GM23338 (cell line): ENCODE data around the gene TMEM222. TPM values are rescaled to one million over a fixed set of nuclear protein-coding genes. Genes with fewer than 3 reads are reported as not detected.

Source experiments
- ATAC-seq: fragments of 200-7000 bp; cut with Tn5 transposase; 3 replicates; pipeline ENCODE4 v1.9.1; 2020
- DNase-seq: peaks from one replicate; pipeline ENCODE4 v3.0.0-alpha.2; 2015; ENCODE audit warnings: low spot score
- H2AFZ ChIP-seq: fragments of 200-600 bp; sonication (generic); 2 replicates; pipeline ENCODE4 v1.8.0; 2016; ENCODE audit warnings: antibody characterized with exemption, mild to moderate bottlenecking, moderate library complexity
- H3F3A ChIP-seq: fragments of 200-600 bp; sonication (generic); replicated peaks from 2 replicates; pipeline ENCODE4 v1.8.0; 2017; ENCODE audit warnings: antibody characterized with exemption, mixed run types, low read depth
- H3K27ac ChIP-seq: fragments of 200-600 bp; sonication (generic); 2 replicates; pipeline ENCODE4 v1.6.1; 2016; ENCODE audit warnings: low read depth
- H3K27me3 ChIP-seq: fragments of 200-600 bp; sonication (generic); 2 replicates; pipeline ENCODE4 v1.8.0; 2016; ENCODE audit warnings: mild to moderate bottlenecking, mixed run types, moderate library complexity; ENCODE audit not compliant: insufficient read depth
- H3K36me3 ChIP-seq: fragments of 200-600 bp; sonication (generic); 2 replicates; pipeline ENCODE4 v1.8.0; 2016; ENCODE audit warnings: mild to moderate bottlenecking; ENCODE audit not compliant: insufficient read depth
- H3K4me1 ChIP-seq: fragments of 200-600 bp; sonication (generic); 2 replicates; pipeline ENCODE4 v1.8.0; 2016; ENCODE audit warnings: mild to moderate bottlenecking, moderate library complexity; ENCODE audit not compliant: insufficient read depth
- H3K4me2 ChIP-seq: fragments of 200-600 bp; sonication (generic); 2 replicates; pipeline ENCODE4 v1.7.1; 2017; ENCODE audit warnings: mixed run types
- H3K4me3 ChIP-seq: fragments of 200-600 bp; sonication (generic); 2 replicates; pipeline ENCODE4 v1.6.1; 2016; ENCODE audit warnings: mixed run types
- H3K79me2 ChIP-seq: fragments of 200-600 bp; sonication (generic); replicated peaks from 2 replicates; pipeline ENCODE4 v1.8.0; 2017; ENCODE audit warnings: mild to moderate bottlenecking; ENCODE audit not compliant: insufficient read depth
- H3K9me2 ChIP-seq: fragments of 200-600 bp; sonication (generic); 2 replicates; pipeline ENCODE4 v1.8.0; 2017; ENCODE audit not compliant: insufficient read depth
- H4K20me1 ChIP-seq: fragments of 200-600 bp; sonication (generic); replicated peaks from 2 replicates; pipeline ENCODE4 v1.8.0; 2017; ENCODE audit warnings: mild to moderate bottlenecking; ENCODE audit not compliant: insufficient read depth
- H3K27ac Mint-ChIP-seq: 2 replicates; pipeline ENCODE4 v1.8.0; 2020; ENCODE audit warnings: inconsistent platforms, mild to moderate bottlenecking, moderate library complexity, mixed read lengths
- H3K27me3 Mint-ChIP-seq: 3 replicates; pipeline ENCODE4 v1.8.0; 2022; ENCODE audit warnings: low read depth, mild to moderate bottlenecking, moderate library complexity, mixed read lengths, inconsistent platforms; ENCODE audit not compliant: insufficient read depth, poor library complexity
- H3K36me3 Mint-ChIP-seq: 3 replicates; pipeline ENCODE4 v1.8.0; 2021; ENCODE audit warnings: low read depth, mild to moderate bottlenecking, inconsistent platforms, moderate library complexity, mixed read lengths
- H3K4me1 Mint-ChIP-seq: 3 replicates; pipeline ENCODE4 v1.8.0; 2020; ENCODE audit warnings: mild to moderate bottlenecking, inconsistent platforms, mixed read lengths
- H3K4me3 Mint-ChIP-seq: 3 replicates; pipeline ENCODE4 v1.8.0; 2021; ENCODE audit warnings: moderate library complexity, mild to moderate bottlenecking, inconsistent platforms, mixed read lengths
- H3K9me3 Mint-ChIP-seq: 3 replicates; pipeline ENCODE4 v1.8.0; 2020; ENCODE audit warnings: moderate library complexity, mild to moderate bottlenecking, inconsistent platforms, mixed read lengths
- CTCF ChIP-seq, 2 experiments: fragments of 200-600 bp in 1 of 2; sonication (generic) in 1 of 2; conservative IDR thresholded peaks; 2 replicates each; pipeline versions ENCODE4 v1.5.1 to v1.6.1; 2016 to 2017; ENCODE audit warnings: antibody characterized with exemption in 2 of 2, low read depth in 2 of 2, mild to moderate bottlenecking in 2 of 2, moderate library complexity in 1 of 2
- JUNB ChIP-seq: IDR thresholded peaks from one replicate; pipeline ENCODE4 v1.6.1; 2016; ENCODE audit warnings: antibody characterized with exemption; ENCODE audit not compliant: unreplicated experiment
- POLR2AphosphoS5 ChIP-seq: IDR thresholded peaks from 2 replicates; pipeline ENCODE4 v1.6.1; 2016; ENCODE audit warnings: antibody characterized with exemption, low read depth
- ZNF462 ChIP-seq: fragments of 250-450 bp; sonication (Bioruptor Pico); IDR thresholded peaks from 2 replicates; pipeline ENCODE4 v1.5.0; 2020; ENCODE audit warnings: mild to moderate bottlenecking, moderate library complexity
- polyA plus RNA-seq: library from polyadenylated mRNA; unstranded; fragments of >200 nt; fragmentation: Nextera tagmentation; extraction: Ambion mirVana; gene quantifications from 2 replicates; pipeline ENCODE4 v1.2.1, GENCODE V29; 2016
- total RNA-seq: library from RNA; depleted of rRNA; stranded (reverse); fragments of >200 nt; shearing (Covaris generic); gene quantifications from 2 replicates; pipeline ENCODE4 v1.2.3, GENCODE V29; 2014

Gene TMEM222
- total and polyA plus RNA-seq, 2 experiments from 2014 or later, result 17.8 to 22.6 TPM

GRCh38 chr1:27380224-27380623 is 58.3 kb downstream of the TMEM222 start:
- DNase-seq, result no peak
- Histone ChIP-seq H3K27ac (no peak overlapping the region), H3K27me3 (peaks cover 5% of the 10 kb centered on the region), H3K79me2 (no peaks in the 10 kb centered on the region), H3K4me1 (peaks cover 3% of the 10 kb centered on the region; the same call in 1 of the 2 replicates), H3K36me3 (no peaks in the 10 kb centered on the region), H3K4me3 (no peak overlapping the region), H3F3A (no peaks in the 10 kb centered on the region), H4K20me1 (no peaks in the 10 kb centered on the region), H2AFZ (no peak overlapping the region), H3K9me2 (no peaks in the 10 kb centered on the region), H3K4me2 (no peak overlapping the region)
- no peaks in the 10 kb centered on the region for H3K9me3 Mint-ChIP-seq
- H3K4me3 Mint-ChIP-seq, result no peak overlapping the region
- peaks cover 8% of the 10 kb centered on the region for H3K27me3 Mint-ChIP-seq
- TF ChIP-seq CTCF (conservative IDR thresholded peaks at IDR 0.05; ENCODE audit: low read depth in 2 of 2) (no peak), ZNF462 (no peak), JUNB (no peak), POLR2AphosphoS5 (no peak)
- no peak overlapping the region for H3K27ac Mint-ChIP-seq
- no peak for ATAC-seq
- H3K4me1 Mint-ChIP-seq, result peaks cover 6% of the 10 kb centered on the region; the same call in 1 of the 3 replicates
- no peaks in the 10 kb centered on the region for H3K36me3 Mint-ChIP-seq
